ENCODE results near the gene TNNT2. TPM values are rescaled to one million over a fixed set of nuclear protein-coding genes. Genes with fewer than 3 reads are reported as not detected.
A peak's percentile ranks its signal among the peaks of the same experiment; 100 is the strongest.

The TNNT2 gene
- total RNA-seq, 1 donor from 2014 or later = 21.3 TPM

DNA sequence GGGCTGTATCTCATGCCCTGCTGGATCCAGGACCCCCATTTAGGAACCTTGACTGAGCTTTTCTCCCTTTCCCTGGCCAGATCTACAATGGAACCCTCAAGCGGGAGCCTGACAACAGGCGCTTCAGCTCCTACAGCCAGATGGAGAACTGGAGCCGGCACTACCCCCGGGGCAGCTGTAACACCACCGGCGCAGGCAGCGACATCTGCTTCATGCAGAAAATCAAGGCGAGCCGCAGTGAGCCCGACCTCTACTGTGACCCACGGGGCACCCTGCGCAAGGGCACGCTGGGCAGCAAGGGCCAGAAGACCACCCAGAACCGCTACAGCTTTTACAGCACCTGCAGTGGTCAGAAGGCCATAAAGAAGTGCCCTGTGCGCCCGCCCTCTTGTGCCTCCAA is 64.4 kb downstream of the TNNT2 start:
- TF ChIP-seq, protein P1, sequence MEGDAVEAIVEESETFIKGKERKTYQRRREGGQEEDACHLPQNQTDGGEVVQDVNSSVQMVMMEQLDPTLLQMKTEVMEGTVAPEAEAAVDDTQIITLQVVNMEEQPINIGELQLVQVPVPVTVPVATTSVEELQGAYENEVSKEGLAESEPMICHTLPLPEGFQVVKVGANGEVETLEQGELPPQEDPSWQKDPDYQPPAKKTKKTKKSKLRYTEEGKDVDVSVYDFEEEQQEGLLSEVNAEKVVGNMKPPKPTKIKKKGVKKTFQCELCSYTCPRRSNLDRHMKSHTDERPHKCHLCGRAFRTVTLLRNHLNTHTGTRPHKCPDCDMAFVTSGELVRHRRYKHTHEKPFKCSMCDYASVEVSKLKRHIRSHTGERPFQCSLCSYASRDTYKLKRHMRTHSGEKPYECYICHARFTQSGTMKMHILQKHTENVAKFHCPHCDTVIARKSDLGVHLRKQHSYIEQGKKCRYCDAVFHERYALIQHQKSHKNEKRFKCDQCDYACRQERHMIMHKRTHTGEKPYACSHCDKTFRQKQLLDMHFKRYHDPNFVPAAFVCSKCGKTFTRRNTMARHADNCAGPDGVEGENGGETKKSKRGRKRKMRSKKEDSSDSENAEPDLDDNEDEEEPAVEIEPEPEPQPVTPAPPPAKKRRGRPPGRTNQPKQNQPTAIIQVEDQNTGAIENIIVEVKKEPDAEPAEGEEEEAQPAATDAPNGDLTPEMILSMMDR (conservative IDR thresholded peaks at IDR 0.05) = no peak
- no peak overlapping the region for H3K4me3 Mint-ChIP-seq
- DNase-seq (ENCODE audit: extremely low spot score, unreplicated experiment) = no peak
- H3K27me3 Mint-ChIP-seq = peaks cover 15% of the 10 kb centered on the region
- H3K4me1 Mint-ChIP-seq (ENCODE audit: unreplicated experiment) = peaks cover 17% of the 10 kb centered on the region
- no peak overlapping the region for H3K27ac Mint-ChIP-seq
- H3K9me3 Mint-ChIP-seq = no peaks in the 10 kb centered on the region
- H3K36me3 Mint-ChIP-seq = no peaks in the 10 kb centered on the region

DNA sequence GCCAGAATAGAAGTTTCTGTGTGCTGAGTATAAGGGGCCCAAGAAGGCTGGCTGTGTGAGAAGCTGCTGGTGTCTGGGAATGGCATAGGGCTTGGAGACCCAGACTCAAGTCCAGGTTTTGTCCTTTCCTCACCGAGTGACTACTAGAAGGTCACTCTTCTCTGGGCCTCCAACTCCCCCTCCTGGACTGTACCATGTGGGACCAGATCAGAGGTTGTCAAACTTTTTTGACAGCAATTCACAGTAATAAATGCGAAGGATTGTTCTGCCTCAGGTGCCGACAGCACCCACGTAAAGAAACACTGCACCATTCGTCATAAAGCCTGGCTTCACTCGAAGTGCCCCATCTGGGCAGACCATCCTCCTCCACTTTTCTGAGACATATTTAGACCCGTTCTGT is 65.2 kb downstream of the TNNT2 start:
- TF ChIP-seq, protein P1 (conservative IDR thresholded peaks at IDR 0.05) = no peak
- Mint-ChIP-seq H3K4me3 (no peak overlapping the region), H3K36me3 (no peaks in the 10 kb centered on the region), H3K27ac (peak overlapping the region; percentile 55), H3K27me3 (peaks cover 17% of the 10 kb centered on the region), H3K9me3 (no peaks in the 10 kb centered on the region), H3K4me1 (ENCODE audit: unreplicated experiment) (peaks cover 20% of the 10 kb centered on the region)
- DNase-seq (ENCODE audit: extremely low spot score, unreplicated experiment) = no peak

DNA sequence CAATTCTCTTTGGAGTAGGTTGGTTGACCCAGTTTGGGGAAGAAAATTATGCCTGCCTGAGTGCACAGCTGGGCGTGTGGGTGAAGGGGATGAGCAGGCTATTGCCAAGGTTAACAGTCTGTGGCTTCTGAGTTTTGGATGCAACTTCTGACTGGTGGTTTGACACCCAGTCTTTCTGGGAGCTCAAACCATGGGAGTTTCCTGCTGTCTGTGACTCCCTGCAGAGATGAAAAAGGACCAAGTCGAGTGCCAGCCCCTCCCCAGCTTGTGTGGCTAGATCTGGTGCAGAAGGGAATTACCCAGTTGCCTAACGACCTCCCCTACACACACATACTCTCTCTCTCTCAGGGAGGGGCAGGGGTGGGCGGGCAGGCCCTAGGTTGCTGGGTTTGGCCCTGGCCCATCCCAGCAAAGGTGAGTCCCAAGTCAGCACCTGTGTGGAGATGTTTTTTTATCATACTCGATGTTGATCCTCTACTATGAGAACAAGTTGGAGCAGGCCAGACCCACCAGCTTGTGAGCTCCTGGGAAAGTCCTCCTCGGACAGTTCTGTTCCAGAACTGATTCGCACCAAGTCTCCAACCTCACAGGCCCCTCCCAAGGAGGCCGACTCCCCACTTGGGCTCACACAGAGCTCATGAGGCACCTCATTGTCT is 66.0 kb downstream of the TNNT2 start:
- peaks cover 20% of the 10 kb centered on the region for H3K4me1 Mint-ChIP-seq (ENCODE audit: unreplicated experiment)

DNA sequence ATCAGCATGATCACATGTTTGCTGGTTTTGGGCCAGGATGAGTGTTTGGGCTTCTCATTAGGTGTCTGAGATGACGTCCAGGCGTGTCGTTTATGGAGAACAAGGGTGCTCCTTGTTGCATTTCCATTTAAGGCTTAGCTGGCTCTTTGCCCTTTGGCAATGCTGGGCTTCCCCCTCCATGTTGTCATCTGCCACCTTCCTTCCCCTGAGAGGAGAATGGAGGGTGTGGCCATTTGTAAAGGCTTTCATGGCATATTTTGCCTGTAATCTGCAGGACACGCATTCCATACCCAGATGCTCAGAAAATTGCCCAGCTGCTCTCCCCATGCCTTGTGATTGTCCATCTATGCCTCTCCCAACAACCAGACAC is 66.5 kb downstream of the TNNT2 start:
- H3K4me3 Mint-ChIP-seq = no peak overlapping the region
- no peaks in the 10 kb centered on the region for H3K9me3 Mint-ChIP-seq
- TF ChIP-seq, protein P1 (conservative IDR thresholded peaks at IDR 0.05) = no peak
- H3K27me3 Mint-ChIP-seq = peaks cover 17% of the 10 kb centered on the region
- no peaks in the 10 kb centered on the region for H3K36me3 Mint-ChIP-seq
- no peak for DNase-seq (ENCODE audit: extremely low spot score, unreplicated experiment)
- H3K27ac Mint-ChIP-seq = peak overlapping the region; percentile 55
- H3K4me1 Mint-ChIP-seq (ENCODE audit: unreplicated experiment) = peaks cover 20% of the 10 kb centered on the region

More for the DNA sequence above, 66.0 kb downstream of the TNNT2 start:
- H3K36me3 Mint-ChIP-seq = no peaks in the 10 kb centered on the region
- H3K27ac Mint-ChIP-seq = peak overlapping the region; percentile 55
- H3K9me3 Mint-ChIP-seq = no peaks in the 10 kb centered on the region
- TF ChIP-seq, protein P1 (conservative IDR thresholded peaks at IDR 0.05) = no peak
- H3K4me3 Mint-ChIP-seq = no peak overlapping the region
- DNase-seq (ENCODE audit: extremely low spot score, unreplicated experiment) = no peak
- H3K27me3 Mint-ChIP-seq = peaks cover 17% of the 10 kb centered on the region

DNA sequence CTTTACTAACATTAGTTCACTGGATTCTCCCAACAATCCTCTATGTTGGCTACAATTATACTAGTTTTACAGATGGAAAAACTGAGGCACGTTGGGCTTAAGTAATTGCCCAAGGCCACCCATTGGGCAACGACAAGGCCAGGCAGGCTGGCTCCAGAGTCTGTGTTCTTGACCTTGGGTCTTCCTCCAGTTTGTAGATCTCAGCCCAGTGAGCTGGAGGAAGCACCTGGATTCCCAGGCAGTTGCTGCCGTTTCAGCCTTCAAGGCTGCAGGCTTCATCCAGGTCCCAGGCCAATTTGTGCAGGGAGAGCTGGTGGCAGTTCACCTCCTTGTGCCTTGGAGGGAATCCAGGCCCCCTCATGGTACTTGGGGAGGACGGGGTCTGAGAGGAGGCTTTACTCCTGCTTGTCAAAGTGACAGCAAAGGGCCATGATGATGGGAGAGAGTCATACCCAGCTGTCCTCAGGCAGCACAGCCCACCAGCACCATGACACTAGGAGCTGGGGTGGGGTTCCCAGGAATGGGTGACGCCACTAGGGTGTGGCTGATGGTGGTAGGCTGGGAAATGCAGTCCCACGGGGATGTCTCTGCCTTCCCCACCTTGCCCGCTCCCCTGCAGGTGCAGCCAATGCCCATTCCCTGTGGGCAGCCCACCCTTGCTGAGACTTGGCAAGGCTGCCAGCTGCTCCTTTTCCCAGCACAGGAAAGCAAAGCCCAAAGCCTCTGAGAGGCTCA is 67.1 kb downstream of the TNNT2 start:
- peak overlapping the region; percentile 96 for H3K27ac Mint-ChIP-seq
- no peaks in the 10 kb centered on the region for H3K36me3 Mint-ChIP-seq
- H3K27me3 Mint-ChIP-seq = peaks cover 17% of the 10 kb centered on the region
- H3K4me1 Mint-ChIP-seq (ENCODE audit: unreplicated experiment) = peaks cover 20% of the 10 kb centered on the region
- H3K4me3 Mint-ChIP-seq = no peak overlapping the region
- H3K9me3 Mint-ChIP-seq = no peaks in the 10 kb centered on the region
- TF ChIP-seq, protein P1 (conservative IDR thresholded peaks at IDR 0.05) = no peak
- no peak for DNase-seq (ENCODE audit: extremely low spot score, unreplicated experiment)
